ENCODE results near the gene DUSP22.
"Not testable (repeated sequence)": the region's sequence is repeated elsewhere in the genome, so short reads cannot be mapped to it uniquely, and the experiment has no call there.

Gene DUSP22

GRCh38 chr6:325161-325860 is 33.0 kb downstream of the DUSP22 start:
- DNase-seq: not testable (repeated sequence)

GRCh38 chr6:326066-326465 is 33.8 kb downstream of the DUSP22 start:
- DNase-seq: not testable (repeated sequence)

GRCh38 chr6:326896-327537 is 34.7 kb downstream of the DUSP22 start:
- DNase-seq: no peak

GRCh38 chr6:327538-328116 is 35.3 kb downstream of the DUSP22 start:
- no peak for DNase-seq

- DNase-seq: peak; percentile 52 to 80 (median 68)
Measured at GRCh38 chr6:328136-328670, 35.9 kb downstream of the DUSP22 start.

GRCh38 chr6:328924-329323 is 36.6 kb downstream of the DUSP22 start:
- no peak for DNase-seq

GRCh38 chr6:329888-330691 is 37.8 kb downstream of the DUSP22 start:
- DNase-seq: no peak

GRCh38 chr6:330948-331347 is 38.7 kb downstream of the DUSP22 start:
- DNase-seq: no peak

- DNase-seq: no peak
Measured at GRCh38 chr6:331622-332521, 39.6 kb downstream of the DUSP22 start.

GRCh38 chr6:332671-333070 is 40.4 kb downstream of the DUSP22 start:
- DNase-seq: peak; percentile 23 to 52 (median 50)

GRCh38 chr6:333379-334002 is 41.2 kb downstream of the DUSP22 start:
- no peak for DNase-seq

- peak; percentile 24 to 71 (median 46) for DNase-seq
Measured at GRCh38 chr6:334536-335510, 42.5 kb downstream of the DUSP22 start.

GRCh38 chr6:335572-335971 is 43.3 kb downstream of the DUSP22 start:
- DNase-seq: no peak

- DNase-seq: peak; percentile 73 to 89 (median 84)
Measured at GRCh38 chr6:336159-337114, 44.1 kb downstream of the DUSP22 start.

- DNase-seq: peak; percentile 35 to 63 (median 50)
Measured at GRCh38 chr6:337805-338368, 45.6 kb downstream of the DUSP22 start.

GRCh38 chr6:338815-339262 is 46.6 kb downstream of the DUSP22 start:
- DNase-seq: peak in 2 of 4 experiments; percentile 40 to 41

- DNase-seq: no peak
Measured at GRCh38 chr6:339480-339879, 47.2 kb downstream of the DUSP22 start.
